ENCODE measurements around the gene TMC7.

The TMC7 gene

GRCh38 chr16:19095654-19096053 lies 111.9 kb downstream of the TMC7 start:
- Mint-ChIP-seq H3K27me3 (ENCODE audit: low read depth) (no peaks in the 10 kb centered on the region), H3K4me3 (no peak overlapping the region), H3K9me3 (peaks cover 42% of the 10 kb centered on the region), H3K27ac (no peak overlapping the region), H3K36me3 (ENCODE audit: low read depth) (peaks cover 2% of the 10 kb centered on the region), H3K4me1 (ENCODE audit: low read depth) (peaks cover 3% of the 10 kb centered on the region)
- no peak for DNase-seq (ENCODE audit: low spot score)

GRCh38 chr16:19098173-19098572 lies 114.4 kb downstream of the TMC7 start:
- Mint-ChIP-seq H3K4me1 (ENCODE audit: low read depth) (peaks cover 3% of the 10 kb centered on the region), H3K27ac (no peak overlapping the region), H3K27me3 (ENCODE audit: low read depth) (no peaks in the 10 kb centered on the region), H3K36me3 (ENCODE audit: low read depth) (peaks cover 2% of the 10 kb centered on the region), H3K4me3 (no peak overlapping the region), H3K9me3 (peaks cover 25% of the 10 kb centered on the region)
- no peak for DNase-seq (ENCODE audit: low spot score)

DNA sequence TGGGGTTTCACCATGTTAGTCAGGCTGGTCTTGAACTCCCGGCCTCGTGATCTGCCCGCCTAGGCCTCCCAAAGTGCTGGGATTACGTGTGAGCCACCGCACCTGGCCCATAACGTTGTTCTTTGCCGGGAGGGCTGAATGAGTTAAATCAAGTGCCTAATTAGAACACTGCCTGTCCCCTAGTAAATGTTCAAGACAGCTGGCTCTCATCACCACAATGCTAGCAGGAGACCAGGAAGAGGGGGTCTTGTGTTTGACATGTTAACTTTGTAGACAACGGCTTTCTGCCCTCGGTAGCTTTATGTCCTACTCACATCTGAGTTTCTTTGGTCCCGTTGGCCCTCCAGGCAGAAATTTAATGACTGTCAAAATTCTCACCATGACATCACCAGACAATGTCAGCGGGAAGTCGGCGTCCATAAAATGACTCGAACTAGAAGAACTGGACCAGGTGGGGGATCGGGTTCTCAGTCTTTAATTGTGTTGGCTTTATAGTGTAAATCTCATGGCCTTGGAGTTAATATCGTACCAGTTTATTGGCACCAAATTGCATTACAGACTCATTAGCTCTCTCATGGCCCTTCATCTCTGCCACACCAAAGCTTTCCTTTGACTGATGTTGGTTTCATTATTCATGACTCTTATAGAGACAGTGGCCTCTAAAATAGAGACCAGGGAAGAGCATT lies 118.6 kb downstream of the TMC7 start:
- Mint-ChIP-seq H3K27me3 (ENCODE audit: low read depth) (no peaks in the 10 kb centered on the region), H3K9me3 (peaks cover 11% of the 10 kb centered on the region), H3K27ac (no peak overlapping the region), H3K36me3 (ENCODE audit: low read depth) (peaks cover 2% of the 10 kb centered on the region), H3K4me1 (ENCODE audit: low read depth) (no peaks in the 10 kb centered on the region), H3K4me3 (no peak overlapping the region)
- DNase-seq (ENCODE audit: low spot score) = no peak

DNA sequence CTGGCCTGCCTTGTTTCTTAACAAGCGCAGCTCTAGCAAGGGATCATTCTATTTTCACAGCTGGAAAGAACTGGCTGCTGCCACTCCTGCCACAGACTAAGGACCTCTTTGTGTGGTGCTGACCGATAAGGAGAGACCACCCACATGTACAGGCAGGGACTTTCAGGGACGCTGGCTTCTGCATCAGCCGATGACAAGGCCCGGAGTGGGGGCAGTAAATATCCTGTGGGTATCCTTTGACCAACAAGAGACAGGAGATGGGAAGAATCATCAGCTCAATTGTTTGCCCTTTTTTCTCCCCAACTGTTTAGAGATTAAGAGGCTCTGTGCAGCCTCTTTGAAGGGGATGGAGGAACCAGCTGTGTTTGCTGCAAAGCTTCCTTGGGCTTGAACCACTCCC lies 120.9 kb downstream of the TMC7 start:
- H3K27me3 Mint-ChIP-seq (ENCODE audit: low read depth) = no peaks in the 10 kb centered on the region
- DNase-seq (ENCODE audit: low spot score) = no peak
- no peaks in the 10 kb centered on the region for H3K36me3 Mint-ChIP-seq (ENCODE audit: low read depth)
- H3K9me3 Mint-ChIP-seq = no peaks in the 10 kb centered on the region
- H3K27ac Mint-ChIP-seq = no peak overlapping the region
- peaks cover 4% of the 10 kb centered on the region for H3K4me1 Mint-ChIP-seq (ENCODE audit: low read depth)
- no peak overlapping the region for H3K4me3 Mint-ChIP-seq

DNA sequence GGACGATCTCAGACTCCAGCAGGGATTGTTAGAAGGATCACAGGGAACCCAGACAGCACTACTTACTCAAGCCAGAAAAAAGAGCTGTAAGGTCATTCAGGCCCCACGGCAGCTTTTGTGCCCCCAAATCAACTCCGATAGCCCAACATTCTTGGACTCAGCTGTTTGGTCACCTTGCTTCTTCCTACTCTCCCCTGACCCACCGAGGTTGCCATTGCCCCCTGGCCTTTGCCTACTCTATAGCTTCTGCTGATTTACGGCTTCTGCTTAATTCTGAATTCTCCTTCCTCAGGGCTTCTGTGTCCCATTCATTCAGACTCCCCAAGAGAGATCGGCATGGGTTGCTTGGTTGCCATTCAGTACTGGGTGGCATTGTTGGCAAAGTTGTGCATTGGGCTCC lies 121.4 kb downstream of the TMC7 start:
- Mint-ChIP-seq H3K27me3 (ENCODE audit: low read depth) (no peaks in the 10 kb centered on the region), H3K27ac (no peak overlapping the region), H3K4me1 (ENCODE audit: low read depth) (peaks cover 4% of the 10 kb centered on the region), H3K36me3 (ENCODE audit: low read depth) (no peaks in the 10 kb centered on the region), H3K4me3 (no peak overlapping the region), H3K9me3 (no peaks in the 10 kb centered on the region)
- DNase-seq (ENCODE audit: low spot score) = no peak

DNA sequence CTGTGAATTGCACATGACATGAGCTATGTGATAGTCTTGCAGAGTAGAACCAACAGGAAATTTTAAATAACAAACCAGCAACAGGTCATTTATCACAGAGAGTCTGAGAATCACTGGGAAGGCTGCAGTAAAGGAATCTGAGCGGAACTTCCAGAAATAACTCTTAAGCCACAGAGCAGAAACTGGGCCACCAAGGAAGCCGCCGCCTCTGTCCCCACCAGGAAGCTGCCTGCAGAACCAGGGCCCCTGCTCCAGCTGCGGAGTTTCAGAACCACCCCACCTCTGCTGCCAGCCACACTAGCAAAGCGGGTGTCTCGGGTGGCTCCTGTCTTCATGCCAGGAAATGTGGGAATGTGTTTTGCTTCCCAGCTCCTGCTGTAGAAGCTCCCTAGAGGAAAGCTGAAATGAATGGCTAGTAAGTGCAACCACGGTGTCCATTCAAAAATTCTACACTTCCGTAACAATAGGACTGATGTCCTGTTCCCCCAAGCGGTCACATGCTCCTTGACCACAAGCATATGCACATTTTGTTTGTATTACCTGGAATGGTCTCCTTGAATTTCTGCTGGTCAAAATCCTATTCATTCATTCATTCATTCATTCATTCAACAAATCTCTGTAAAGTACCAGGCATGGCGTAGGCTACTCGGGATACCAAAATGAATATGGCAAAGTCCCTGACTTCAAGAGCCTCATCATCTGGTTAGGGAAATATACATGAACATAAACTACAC lies 122.3 kb downstream of the TMC7 start:
- Mint-ChIP-seq H3K36me3 (ENCODE audit: low read depth) (no peaks in the 10 kb centered on the region), H3K27me3 (ENCODE audit: low read depth) (no peaks in the 10 kb centered on the region), H3K4me3 (no peak overlapping the region), H3K27ac (no peak overlapping the region), H3K9me3 (no peaks in the 10 kb centered on the region), H3K4me1 (ENCODE audit: low read depth) (peaks cover 4% of the 10 kb centered on the region)
- no peak for DNase-seq (ENCODE audit: low spot score)

- Mint-ChIP-seq H3K27me3 (ENCODE audit: low read depth) (no peaks in the 10 kb centered on the region), H3K9me3 (no peaks in the 10 kb centered on the region), H3K27ac (peak overlapping the region; percentile 52), H3K4me1 (ENCODE audit: low read depth) (peaks cover 4% of the 10 kb centered on the region), H3K36me3 (ENCODE audit: low read depth) (no peaks in the 10 kb centered on the region), H3K4me3 (no peak overlapping the region)
- DNase-seq (ENCODE audit: low spot score) = no peak
Observed at GRCh38 chr16:19106625-19107020, 122.9 kb downstream of the TMC7 start.

GRCh38 chr16:19108409-19109287 lies 124.9 kb downstream of the TMC7 start:
- H3K27ac Mint-ChIP-seq = no peak overlapping the region

DNA sequence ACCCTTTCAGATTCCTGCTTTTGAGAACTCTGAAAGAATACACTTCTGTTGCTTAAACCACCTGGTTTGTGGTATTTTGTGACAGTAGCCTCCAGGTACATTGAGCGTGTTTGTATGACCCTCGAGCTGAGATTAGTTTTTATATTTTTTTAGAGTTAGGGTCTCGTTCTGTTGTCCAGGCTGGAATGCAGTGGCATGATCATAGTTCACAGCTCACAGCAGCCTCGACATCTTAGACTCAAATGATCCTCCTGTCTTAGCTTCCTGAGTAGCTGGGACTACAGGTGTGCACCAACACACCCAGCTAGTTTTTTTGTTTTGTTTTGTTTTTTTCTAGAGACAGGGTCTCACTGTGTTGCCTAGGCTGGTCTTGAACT lies 125.5 kb downstream of the TMC7 start:
- no peaks in the 10 kb centered on the region for H3K9me3 Mint-ChIP-seq
- H3K4me1 Mint-ChIP-seq (ENCODE audit: low read depth) = peaks cover 13% of the 10 kb centered on the region
- no peaks in the 10 kb centered on the region for H3K36me3 Mint-ChIP-seq (ENCODE audit: low read depth)
- DNase-seq (ENCODE audit: low spot score) = no peak
- no peak overlapping the region for H3K4me3 Mint-ChIP-seq
- no peak overlapping the region for H3K27ac Mint-ChIP-seq
- no peaks in the 10 kb centered on the region for H3K27me3 Mint-ChIP-seq (ENCODE audit: low read depth)

More at GRCh38 chr16:19108409-19109287, 124.9 kb downstream of the TMC7 start:
- H3K9me3 Mint-ChIP-seq = no peaks in the 10 kb centered on the region
- H3K27me3 Mint-ChIP-seq (ENCODE audit: low read depth) = no peaks in the 10 kb centered on the region
- H3K36me3 Mint-ChIP-seq (ENCODE audit: low read depth) = no peaks in the 10 kb centered on the region
- H3K4me3 Mint-ChIP-seq = no peak overlapping the region
- peaks cover 13% of the 10 kb centered on the region for H3K4me1 Mint-ChIP-seq (ENCODE audit: low read depth)
- DNase-seq (ENCODE audit: low spot score) = no peak

DNA sequence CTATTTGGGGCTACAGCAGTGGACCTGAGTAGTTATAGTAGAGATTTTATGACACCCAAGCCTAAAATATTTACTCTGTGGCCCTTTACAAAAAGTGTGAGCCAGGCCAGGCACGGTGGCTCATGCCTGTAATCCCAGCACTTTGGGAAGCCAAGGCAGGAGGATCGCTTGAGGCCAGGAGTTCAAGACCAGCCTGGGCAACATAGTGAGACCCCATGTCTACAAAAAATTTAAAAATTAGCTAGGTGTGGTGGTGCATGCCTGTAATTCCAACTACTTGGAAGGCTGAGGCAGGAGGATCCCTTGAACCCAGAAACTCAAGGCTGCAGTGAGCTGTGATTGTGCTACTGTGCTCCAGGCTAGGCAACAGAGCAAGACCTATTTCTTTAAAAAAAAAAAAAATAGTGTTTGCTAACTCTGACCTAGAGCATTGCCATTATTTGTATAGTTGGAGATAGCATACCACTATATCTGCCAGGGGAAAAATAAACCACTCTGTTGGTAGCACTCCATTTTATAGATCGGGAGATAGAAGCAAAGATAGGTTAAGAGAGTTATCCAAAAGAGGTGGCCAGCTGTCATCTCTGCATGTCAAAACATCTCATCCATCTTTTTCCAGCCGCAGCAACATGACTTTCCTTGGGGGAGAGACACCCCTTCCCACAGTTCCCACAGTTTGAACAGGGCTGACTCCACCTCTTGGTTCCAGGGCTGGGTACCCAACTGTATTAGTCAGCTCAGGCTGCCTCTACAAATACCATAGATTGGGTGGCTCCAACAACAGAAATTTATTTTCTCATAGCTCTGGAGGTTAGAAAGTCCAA lies 127.0 kb downstream of the TMC7 start:
- DNase-seq (ENCODE audit: low spot score) = no peak
- no peak overlapping the region for H3K4me3 Mint-ChIP-seq
- H3K27me3 Mint-ChIP-seq (ENCODE audit: low read depth) = no peaks in the 10 kb centered on the region
- no peak overlapping the region for H3K27ac Mint-ChIP-seq
- H3K9me3 Mint-ChIP-seq = no peaks in the 10 kb centered on the region
- peaks cover 5% of the 10 kb centered on the region for H3K36me3 Mint-ChIP-seq (ENCODE audit: low read depth)
- H3K4me1 Mint-ChIP-seq (ENCODE audit: low read depth) = peaks cover 18% of the 10 kb centered on the region

DNA sequence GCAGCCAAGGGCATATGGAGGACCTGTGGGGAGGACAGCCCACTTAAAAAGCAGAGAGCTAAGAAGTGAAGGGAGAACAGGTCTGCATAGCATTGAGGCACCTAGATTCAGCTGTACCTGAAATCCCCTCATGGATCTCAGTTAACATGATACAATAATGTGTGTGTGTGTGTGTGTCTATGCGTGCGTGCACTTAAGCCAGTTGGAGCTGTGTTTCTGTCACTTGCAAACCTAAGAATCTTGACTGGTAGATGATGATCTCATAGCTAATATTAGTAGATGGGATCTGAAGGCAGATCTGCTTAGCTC lies 128.3 kb downstream of the TMC7 start:
- peaks cover 28% of the 10 kb centered on the region for H3K4me1 Mint-ChIP-seq (ENCODE audit: low read depth)
- peak overlapping the region; percentile 54 for H3K4me3 Mint-ChIP-seq
- H3K27me3 Mint-ChIP-seq (ENCODE audit: low read depth) = no peaks in the 10 kb centered on the region
- no peaks in the 10 kb centered on the region for H3K9me3 Mint-ChIP-seq
- no peak for DNase-seq (ENCODE audit: low spot score)
- peak overlapping the region; percentile 17 for H3K27ac Mint-ChIP-seq
- peaks cover 5% of the 10 kb centered on the region for H3K36me3 Mint-ChIP-seq (ENCODE audit: low read depth)

Measured in T-helper 2 cell treated with Interferon-gamma antibody and Interleukin-4, amounts not matched to agents 5 μg/mL and 100 μg/mL, for 36 hours (primary cell).